Endothelial cell of umbilical vein (primary cell): ENCODE results near the gene CACNA1E. TPM values are rescaled to one million over a fixed set of nuclear protein-coding genes. Genes with fewer than 3 reads are reported as not detected.

Experiments used
- BruUV-seq: library from RNA; stranded (reverse); fragments of 400-500 nt; replicated peaks from 2 replicates; lab custom pipeline; 2021; lab: Mats Ljungman, UMichigan
- CTCF ChIA-PET: fragments of 300-600, 350-600 bp; sonication (Branson Sonifier 250); formaldehyde crosslinking; loops from one replicate; lab custom pipeline; 2021; ENCODE audit warnings: antibody characterized with exemption, inconsistent platforms; lab: Charles Lee
- POLR2A ChIA-PET: fragments of 300-600, 350-600 bp; sonication (Branson Sonifier 250); formaldehyde crosslinking; loops from one replicate; lab custom pipeline; 2021; ENCODE audit warnings: antibody characterized with exemption, inconsistent platforms; lab: Charles Lee
- DNase-seq: peaks from one replicate; pipeline ENCODE4 v3.0.0-alpha.2; 2011; ENCODE audit warnings: low read depth, low spot score
- FAIRE-seq: peaks from 2 replicates; lab custom pipeline; 2011; peaks lifted over from hg19 to GRCh38; lab: Jason Lieb, UNC
- H2AFZ ChIP-seq: 2 replicates; pipeline ENCODE4 v1.6.0; 2012; ENCODE audit warnings: low read depth, low read length, control low read depth, inconsistent platforms
- H3K27ac ChIP-seq: 2 replicates; pipeline ENCODE4 v1.5.1; 2011; ENCODE audit warnings: low read depth, mild to moderate bottlenecking, control low read depth, low read length, moderate library complexity; ENCODE audit not compliant: insufficient read depth
- H3K27me3 ChIP-seq, 2 experiments: 2 replicates each; pipeline versions ENCODE4 v1.6.0 to v1.6.1; 2011; ENCODE audit warnings: low read length in 2 of 2, mixed read lengths in 1 of 2; ENCODE audit not compliant: control insufficient read depth in 2 of 2, insufficient read depth in 2 of 2
- H3K36me3 ChIP-seq, 2 experiments: 2 replicates in 1 of 2; 3 replicates in 1 of 2; pipeline ENCODE4 v1.5.1; 2011; ENCODE audit warnings: low read length in 2 of 2, mild to moderate bottlenecking in 1 of 2, moderate library complexity in 1 of 2; ENCODE audit not compliant: control insufficient read depth in 2 of 2, insufficient read depth in 2 of 2; ENCODE audit errors: extremely low read depth in 1 of 2
- H3K4me1 ChIP-seq: 3 replicates; pipeline ENCODE4 v1.5.1; 2011; ENCODE audit warnings: mild to moderate bottlenecking, low read length; ENCODE audit not compliant: control insufficient read depth, insufficient read depth; ENCODE audit errors: extremely low read depth
- H3K4me2 ChIP-seq: 2 replicates; pipeline ENCODE4 v1.6.1; 2011; ENCODE audit warnings: low read length, control low read depth, mixed read lengths; ENCODE audit not compliant: insufficient read depth
- H3K4me3 ChIP-seq, 3 experiments: fragments of 200-600 bp in 1 of 3; sonication (generic), shearing (Covaris generic) in 1 of 3; replicated peaks in 1 of 3; 2 replicates each; pipeline ENCODE4 v1.5.1; 2011 to 2016; ENCODE audit warnings: control low read depth in 3 of 3, low read length in 3 of 3, mild to moderate bottlenecking in 2 of 3, inconsistent platforms in 1 of 3, low read depth in 1 of 3, moderate library complexity in 1 of 3; ENCODE audit not compliant: insufficient read depth in 1 of 3
- H3K79me2 ChIP-seq: 2 replicates; pipeline ENCODE4 v1.6.0; 2012; ENCODE audit warnings: low read length, inconsistent platforms; ENCODE audit not compliant: control insufficient read depth, insufficient read depth
- H3K9ac ChIP-seq: replicated peaks from 2 replicates; pipeline ENCODE3; 2011; ENCODE audit warnings: low read length, control low read depth; ENCODE audit not compliant: insufficient read depth; ENCODE audit errors: extremely low read depth
- H3K9me1 ChIP-seq: replicated peaks from 3 replicates; pipeline ENCODE4 v1.6.0; 2011; ENCODE audit warnings: mild to moderate bottlenecking, low read length; ENCODE audit not compliant: control insufficient read depth, insufficient read depth; ENCODE audit errors: extremely low read depth
- H3K9me3 ChIP-seq: replicated peaks from 2 replicates; pipeline ENCODE4 v1.5.1; 2012; ENCODE audit warnings: low read length, inconsistent platforms; ENCODE audit not compliant: control insufficient read depth, insufficient read depth
- H4K20me1 ChIP-seq: replicated peaks from 2 replicates; pipeline ENCODE3; 2011; ENCODE audit warnings: mild to moderate bottlenecking, low read length; ENCODE audit not compliant: control insufficient read depth, insufficient read depth; ENCODE audit errors: extremely low read depth
- CTCF ChIP-seq, 2 donors: IDR thresholded peaks; 1 replicate in 1 of 2; 2 replicates in 1 of 2; pipeline ENCODE4 v1.5.1; 2011; ENCODE audit warnings: low read length in 2 of 2, mild to moderate bottlenecking in 2 of 2, moderate library complexity in 2 of 2, control low read depth in 1 of 2, inconsistent platforms in 1 of 2, low read depth in 1 of 2; ENCODE audit not compliant: insufficient read depth in 1 of 2; ENCODE audit errors: extremely low read depth in 1 of 2
- EZH2 ChIP-seq: IDR thresholded peaks from 2 replicates; pipeline ENCODE4 v1.6.1; 2012; ENCODE audit warnings: borderline replicate concordance, low read depth, mild to moderate bottlenecking, moderate library complexity, low read length, inconsistent platforms; ENCODE audit not compliant: severe bottlenecking
- FOS ChIP-seq: IDR thresholded peaks from 2 replicates; pipeline ENCODE4 v1.6.1; 2011; ENCODE audit warnings: mild to moderate bottlenecking, low read length, moderate library complexity, borderline replicate concordance; ENCODE audit not compliant: insufficient read depth
- GATA2 ChIP-seq: IDR thresholded peaks from 2 replicates; pipeline ENCODE4 v1.7.0; 2011; ENCODE audit warnings: low read depth, mild to moderate bottlenecking, moderate library complexity, mixed read lengths, low read length; ENCODE audit not compliant: insufficient read length, insufficient read depth
- JUN ChIP-seq: IDR thresholded peaks from 2 replicates; pipeline ENCODE4 v1.6.1; 2011; ENCODE audit warnings: borderline replicate concordance, low read depth; ENCODE audit not compliant: insufficient read length, insufficient read depth
- MAX ChIP-seq: IDR thresholded peaks from 2 replicates; pipeline ENCODE4 v1.6.1; 2011; ENCODE audit not compliant: insufficient read depth, insufficient read length
- MYC ChIP-seq: IDR thresholded peaks from one replicate; pipeline ENCODE4 v1.6.1; 2011; ENCODE audit warnings: mild to moderate bottlenecking, low read depth, low read length
- POLR2AphosphoS5 ChIP-seq: IDR thresholded peaks from 2 replicates; pipeline ENCODE4 v1.6.1; 2012; ENCODE audit warnings: low read depth, mild to moderate bottlenecking, control low read depth, low read length, moderate library complexity; ENCODE audit not compliant: insufficient read depth
- dilution Hi-C: fragments of 300-500 bp; cut with MboI; formaldehyde crosslinking; loops from one replicate; pipeline ENCODE4 v1.15.0; 2019; ENCODE audit warnings: low sequenced_read_pairs; ENCODE audit not compliant: extremely low pct_ligation_motif_present
- intact Hi-C: fragments of 100-400 bp; cut with micrococcal nuclease; formaldehyde crosslinking; loops from one replicate; pipeline ENCODE4 v1.10.0; 2022
- polyA plus RNA-seq, 4 experiments: library from polyadenylated mRNA; depleted of rRNA in 3 of 4; stranded (reverse) in 3 of 4; unstranded in 1 of 4; fragments of >200 nt; gene quantifications; 2 replicates each; pipeline versions ENCODE4 v1.2.1 to v1.2.3, GENCODE V29; 2011 to 2012; ENCODE audit warnings: missing spikeins in 1 of 4
- total RNA-seq: library from RNA; stranded (reverse); gene quantifications from 2 replicates; pipeline ENCODE4 v1.2.3, GENCODE V29; 2021

CACNA1E gene
- total and polyA plus RNA-seq, 2 donors (not counting 3 experiments of a cell fraction or from before 2014, with no cell fraction given), result not detected

GRCh38 chr1:181538836-181539235 is 55.5 kb downstream of the CACNA1E start:
- H3K27ac ChIP-seq, result no peak overlapping the region
- no peaks in the 10 kb centered on the region for H3K79me2 ChIP-seq
- no peak overlapping the region for H3K4me3 ChIP-seq
- no peaks in the 10 kb centered on the region for H4K20me1 ChIP-seq
- dilution Hi-C loops, result no loop called here
- H3K9me3 ChIP-seq, result no peaks in the 10 kb centered on the region
- H3K36me3 ChIP-seq, result no peaks in the 10 kb centered on the region
- POLR2A ChIA-PET, result no interaction called here
- H3K9me1 ChIP-seq, result no peaks in the 10 kb centered on the region
- H2AFZ ChIP-seq, result no peak overlapping the region
- FAIRE-seq (no peak), DNase-seq (no peak)
- H3K9ac ChIP-seq, result no peak overlapping the region
- no peaks in the 10 kb centered on the region for H3K4me1 ChIP-seq
- TF ChIP-seq JUN (no peak), CTCF (IDR thresholded peaks at IDR 0.05; ENCODE audit: extremely low read depth in 1 of 2, insufficient read depth in 1 of 2, low read depth in 1 of 2, low read length in 2 of 2) (no peak), GATA2 (no peak), POLR2AphosphoS5 (no peak), EZH2 (no peak), FOS (no peak), MYC (no peak), MAX (no peak)
- H3K4me2 ChIP-seq, result no peak overlapping the region
- intact Hi-C loops, result no loop called here
- BruUV-seq, result no TSS peak
- CTCF ChIA-PET, result no interaction called here
- H3K27me3 ChIP-seq, result no peaks in the 10 kb centered on the region
